Measurements from ENCODE around the gene ALKBH6.

- no peak for TF ChIP-seq EZH2 (IDR thresholded peaks at IDR 0.05; ENCODE audit: insufficient read depth, poor library complexity, severe bottlenecking)
- TF ChIP-seq EZH2phosphoT487 (IDR thresholded peaks at IDR 0.05; ENCODE audit: insufficient read depth, low read depth): no peak
Observed at GRCh38 chr19:36008336-36008978, 5.6 kb downstream of the ALKBH6 start, which contains the start of gene SYNE4.
